HG03139 (cell line): ENCODE data around the gene ITGA4.
"Not testable (repeated sequence)": the region's sequence is repeated elsewhere in the genome, so short reads cannot be mapped to it uniquely, and the experiment has no call there.

Source experiments
- ATAC-seq: cut with Tn5 transposase; IDR thresholded peaks from one replicate; pipeline ENCODE4 v1.9.1; 2021; ENCODE audit not compliant: unreplicated experiment

The ITGA4 gene

GRCh38 chr2:181457121-181457740 is at the start of gene ITGA4:
Gene ITGA4 (plus strand): TSS chr2:181457386. CDS start chr2:181457655, 269 bp downstream.
- peak; percentile 61 for ATAC-seq

GRCh38 chr2:181408861-181409260 is 48.3 kb upstream of the ITGA4 start:
- ATAC-seq: no peak

- peak; percentile 90 for ATAC-seq
Measured at GRCh38 chr2:181411105-181411849, 45.9 kb upstream of the ITGA4 start.

GRCh38 chr2:181419129-181419855 is 37.9 kb upstream of the ITGA4 start:
- ATAC-seq: no peak

DNA sequence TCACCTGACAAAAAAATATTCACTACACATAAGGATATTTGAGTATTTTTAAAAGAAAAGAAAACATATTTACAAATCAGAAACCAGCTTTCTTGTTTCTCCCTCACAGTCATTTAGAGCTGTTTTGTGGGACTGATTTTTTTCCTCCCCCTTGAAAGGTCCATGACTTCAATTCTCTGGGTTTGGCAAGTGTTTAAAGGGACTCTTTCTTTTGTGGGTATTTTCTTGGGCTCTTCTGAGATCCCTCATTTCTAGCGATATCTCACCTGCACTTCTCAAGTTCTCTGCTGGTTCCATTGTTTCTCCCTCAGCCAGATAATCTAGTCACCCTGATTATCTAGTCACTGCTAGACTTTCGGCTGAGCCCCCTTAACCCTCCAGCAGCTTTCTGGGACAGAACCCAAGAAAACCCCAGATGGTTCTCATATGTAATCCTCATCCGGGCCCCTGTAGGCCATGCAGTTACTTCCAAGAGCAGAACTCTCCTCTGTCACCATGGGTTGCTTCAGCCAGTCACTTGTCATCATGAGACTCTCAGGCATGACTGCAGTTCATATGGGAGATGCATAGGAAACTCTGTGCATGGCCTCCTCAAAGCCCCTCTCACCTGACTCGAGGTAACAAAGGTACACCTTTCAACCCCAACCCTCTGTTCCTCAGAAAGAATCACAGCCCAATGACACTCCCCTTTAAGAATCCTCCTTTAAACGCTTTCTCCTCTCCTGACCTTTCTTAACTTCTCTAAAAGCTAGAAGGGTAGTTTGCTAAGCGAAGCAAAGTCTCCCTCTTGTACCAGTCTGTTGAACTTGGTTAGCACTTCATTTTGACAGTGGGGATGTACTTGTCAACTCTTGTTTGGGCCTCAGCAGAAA is 36.7 kb upstream of the ITGA4 start:
- ATAC-seq: no peak

DNA sequence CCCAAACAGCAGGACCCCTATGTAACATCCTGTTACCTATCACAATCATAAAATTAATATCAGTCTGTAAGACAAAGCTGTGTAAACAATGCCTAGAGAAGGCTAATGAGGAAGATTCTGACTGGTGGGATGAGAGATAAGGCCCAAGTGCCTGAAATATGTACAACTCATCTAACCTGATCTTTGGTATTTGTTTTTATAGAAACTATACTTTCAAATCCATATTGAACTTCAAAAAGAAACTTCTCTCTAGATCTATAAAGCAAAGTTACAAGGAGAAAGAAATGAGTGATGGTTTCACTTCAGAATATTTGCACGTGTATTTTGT is 36.1 kb upstream of the ITGA4 start:
- no peak for ATAC-seq

GRCh38 chr2:181421464-181421863 is 35.7 kb upstream of the ITGA4 start:
- ATAC-seq: no peak

DNA sequence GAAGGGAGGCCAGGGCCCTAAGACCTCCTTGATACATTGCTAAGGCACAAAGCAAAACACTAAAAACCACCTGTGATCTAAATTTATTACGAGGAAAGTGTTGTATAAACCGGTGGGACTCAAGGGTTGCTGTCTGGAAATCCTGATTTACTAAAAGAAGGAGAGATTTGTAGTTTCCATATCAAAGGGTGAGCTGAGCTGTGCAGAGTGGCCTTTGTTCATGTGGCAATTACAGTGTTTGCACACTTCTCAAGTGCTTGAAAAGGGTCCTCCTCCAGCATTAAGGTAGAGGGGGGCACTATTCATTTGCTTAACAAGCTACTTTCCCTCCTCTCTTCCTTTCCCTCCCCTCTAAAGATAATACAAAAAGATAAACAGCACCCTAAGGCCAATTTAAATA is 30.5 kb upstream of the ITGA4 start:
- no peak for ATAC-seq

DNA sequence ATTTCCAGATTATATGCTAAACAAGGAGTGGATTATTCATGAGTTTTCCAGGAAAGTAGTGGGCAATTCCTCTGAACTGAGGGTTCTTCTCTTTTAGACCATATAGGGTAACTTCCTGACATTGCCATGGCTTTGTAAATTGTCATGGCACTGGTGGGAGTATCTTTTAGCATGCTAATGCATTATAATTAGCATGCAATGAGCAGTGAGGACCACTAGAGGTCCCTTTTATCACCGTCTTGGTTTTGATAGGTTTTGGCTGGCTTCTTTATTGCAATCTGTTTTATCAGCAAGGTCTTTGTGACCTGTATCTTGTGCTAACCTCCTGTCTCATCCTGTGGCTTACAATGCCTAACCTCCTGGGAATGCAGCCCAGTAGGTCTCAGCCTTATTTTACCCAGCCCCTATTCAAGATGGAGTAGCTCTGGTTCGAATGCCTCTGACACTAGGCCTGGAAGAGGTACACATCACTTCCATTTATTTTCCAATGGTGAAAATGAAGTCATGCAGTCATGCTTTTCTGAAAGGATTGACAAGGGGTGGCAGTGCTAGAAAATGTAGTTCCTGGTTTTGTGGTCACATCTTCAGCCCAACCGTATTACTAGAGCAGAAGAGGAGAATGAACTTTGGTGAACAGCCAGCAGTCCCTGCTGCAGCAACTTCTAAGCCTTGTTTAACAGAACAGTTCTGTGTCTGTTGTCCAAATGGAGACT is 26.6 kb upstream of the ITGA4 start:
- ATAC-seq: no peak

- no peak for ATAC-seq
Measured at GRCh38 chr2:181431674-181432073, 25.5 kb upstream of the ITGA4 start.

GRCh38 chr2:181438261-181438660 is 18.9 kb upstream of the ITGA4 start:
- no peak for ATAC-seq

GRCh38 chr2:181440344-181440743 is 16.8 kb upstream of the ITGA4 start:
- no peak for ATAC-seq

GRCh38 chr2:181440919-181441318 is 16.3 kb upstream of the ITGA4 start:
- no peak for ATAC-seq

GRCh38 chr2:181441670-181442069 is 15.5 kb upstream of the ITGA4 start:
- no peak for ATAC-seq

DNA sequence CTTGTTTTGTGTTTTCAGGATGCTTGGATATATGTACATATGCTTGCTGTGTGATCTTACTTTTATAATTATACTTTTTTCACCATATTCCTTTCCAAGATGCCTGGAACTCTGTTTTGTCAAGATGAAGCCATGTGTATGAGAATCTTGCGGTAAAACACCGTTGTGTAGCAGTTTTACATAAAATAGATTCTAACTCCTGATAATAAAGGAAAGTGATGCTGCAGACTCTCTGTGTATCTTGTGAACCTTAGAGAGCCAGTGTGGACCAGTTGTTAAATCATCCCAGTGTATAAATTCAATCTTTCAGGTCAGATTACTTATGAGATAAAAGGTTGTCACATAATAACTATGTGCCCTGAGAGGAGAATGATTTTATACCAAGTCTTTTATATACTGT is 12.5 kb upstream of the ITGA4 start:
- ATAC-seq: no peak

- ATAC-seq: no peak
Measured at GRCh38 chr2:181446985-181447384, 10.2 kb upstream of the ITGA4 start.

DNA sequence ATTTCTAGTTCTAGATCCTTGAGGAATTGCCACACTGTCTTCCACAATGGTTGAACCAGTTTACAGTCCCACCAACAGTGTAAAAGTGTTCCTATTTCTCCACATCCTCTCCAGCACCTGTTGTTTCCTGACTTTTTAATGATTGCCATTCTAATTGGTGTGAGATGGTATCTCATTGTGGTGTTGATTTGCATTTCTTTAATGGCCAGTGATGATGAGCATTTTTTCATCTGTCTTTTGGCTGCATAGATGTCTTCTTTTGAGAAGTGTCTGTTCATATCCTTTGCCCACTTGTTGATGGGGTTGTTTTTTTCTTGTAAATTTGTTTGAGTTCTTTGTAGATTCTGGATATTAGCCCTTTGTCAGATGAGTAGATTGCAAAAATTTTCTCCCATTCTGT is 7.9 kb upstream of the ITGA4 start:
- not testable (repeated sequence) for ATAC-seq

GRCh38 chr2:181454686-181455450 is 2.3 kb upstream of the ITGA4 start:
- no peak for ATAC-seq

DNA sequence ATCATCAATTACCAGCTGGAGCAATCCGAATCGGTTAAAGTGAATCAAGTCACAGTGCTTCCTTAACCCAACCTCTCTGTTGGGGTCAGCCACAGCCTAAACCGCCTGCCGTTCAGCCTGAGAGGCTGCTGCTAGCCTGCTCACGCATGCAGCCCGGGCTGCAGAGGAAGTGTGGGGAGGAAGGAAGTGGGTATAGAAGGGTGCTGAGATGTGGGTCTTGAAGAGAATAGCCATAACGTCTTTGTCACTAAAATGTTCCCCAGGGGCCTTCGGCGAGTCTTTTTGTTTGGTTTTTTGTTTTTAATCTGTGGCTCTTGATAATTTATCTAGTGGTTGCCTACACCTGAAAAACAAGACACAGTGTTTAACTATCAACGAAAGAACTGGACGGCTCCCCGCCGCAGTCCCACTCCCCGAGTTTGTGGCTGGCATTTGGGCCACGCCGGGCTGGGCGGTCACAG is 496 bp upstream of the ITGA4 start:
- peak; percentile 63 for ATAC-seq
